ENCODE measurements around the gene AQP12B. TPM values are rescaled to one million over a fixed set of nuclear protein-coding genes. Genes with fewer than 3 reads are reported as not detected.
"Not testable (repeated sequence)": the region's sequence is repeated elsewhere in the genome, so short reads cannot be mapped to it uniquely, and the experiment has no call there.

The AQP12B gene
- total RNA-seq, 4 donors from 2014 or later = not detected

- H3K27ac ChIP-seq; H3K27me3 ChIP-seq; DNase-seq (ENCODE audit: low spot score in 2 of 2); H3K9me3 ChIP-seq; H3K4me3 ChIP-seq; H3K36me3 ChIP-seq; H3K4me1 ChIP-seq: not testable (repeated sequence)
- 74% methylated on average over 6 of the region's 18 CpGs for WGBS
Observed at GRCh38 chr2:240690421-240691074, 7.9 kb upstream of the AQP12B start.

GRCh38 chr2:240689975-240690374, 7.3 kb upstream of the AQP12B start:
- Histone ChIP-seq H3K4me3 (no peak overlapping the region), H3K27me3 (peaks cover 9% of the 10 kb centered on the region), H3K4me1 (no peaks in the 10 kb centered on the region), H3K36me3 (no peaks in the 10 kb centered on the region), H3K27ac (no peak overlapping the region), H3K9me3 (no peaks in the 10 kb centered on the region)
- whole genome bisulfite sequencing = 73% methylated on average over 5 of the region's 11 CpGs
- no peak for DNase-seq (ENCODE audit: low spot score in 2 of 2)
- TF ChIP-seq EP300 (IDR thresholded peaks at IDR 0.05) = no peak
- no peak for TF ChIP-seq POLR2A (IDR thresholded peaks at IDR 0.05)
- no peak for TF ChIP-seq CTCF (IDR thresholded peaks at IDR 0.05)
- TF ChIP-seq POLR2AphosphoS5 (IDR thresholded peaks at IDR 0.05) = no peak

GRCh38 chr2:240688553-240688919, 5.9 kb upstream of the AQP12B start:
- H3K27ac ChIP-seq = no peak overlapping the region
- no peaks in the 10 kb centered on the region for H3K36me3 ChIP-seq
- DNase-seq (ENCODE audit: low spot score in 2 of 2) = no peak
- H3K27me3 ChIP-seq = peaks cover 16% of the 10 kb centered on the region
- no peaks in the 10 kb centered on the region for H3K4me1 ChIP-seq
- WGBS = 80% methylated on average over 2 of the region's 9 CpGs
- no peaks in the 10 kb centered on the region for H3K9me3 ChIP-seq
- no peak overlapping the region for H3K4me3 ChIP-seq
- no peak for TF ChIP-seq EP300 (IDR thresholded peaks at IDR 0.05)
- no peak for TF ChIP-seq CTCF (IDR thresholded peaks at IDR 0.05)
- TF ChIP-seq POLR2AphosphoS5 (IDR thresholded peaks at IDR 0.05) = no peak
- no peak for TF ChIP-seq POLR2A (IDR thresholded peaks at IDR 0.05)

GRCh38 chr2:240687741-240688552, 5.3 kb upstream of the AQP12B start:
- no peak for DNase-seq (ENCODE audit: low spot score in 2 of 2)

GRCh38 chr2:240687045-240687740, 4.5 kb upstream of the AQP12B start:
- WGBS = 78% methylated on average over 15 of the region's 20 CpGs
- TF ChIP-seq POLR2AphosphoS5 (IDR thresholded peaks at IDR 0.05) (no peak), EP300 (IDR thresholded peaks at IDR 0.05) (no peak), POLR2A (IDR thresholded peaks at IDR 0.05) (no peak), CTCF (IDR thresholded peaks at IDR 0.05) (no peak)
- no peak for DNase-seq (ENCODE audit: low spot score in 2 of 2)

More at GRCh38 chr2:240687741-240688552, 5.3 kb upstream of the AQP12B start:
- Histone ChIP-seq H3K27ac (no peak overlapping the region), H3K27me3 (peaks cover 16% of the 10 kb centered on the region), H3K4me1 (no peaks in the 10 kb centered on the region), H3K4me3 (no peak overlapping the region), H3K36me3 (no peaks in the 10 kb centered on the region), H3K9me3 (no peaks in the 10 kb centered on the region)
- 90% methylated on average over 7 of the region's 14 CpGs for WGBS
- TF ChIP-seq POLR2AphosphoS5 (IDR thresholded peaks at IDR 0.05) (no peak), CTCF (IDR thresholded peaks at IDR 0.05) (no peak), POLR2A (IDR thresholded peaks at IDR 0.05) (no peak), EP300 (IDR thresholded peaks at IDR 0.05) (no peak)

More at GRCh38 chr2:240687045-240687740, 4.5 kb upstream of the AQP12B start:
- Histone ChIP-seq H3K4me3 (no peak overlapping the region), H3K4me1 (no peaks in the 10 kb centered on the region), H3K9me3 (no peaks in the 10 kb centered on the region), H3K27ac (no peak overlapping the region), H3K36me3 (no peaks in the 10 kb centered on the region), H3K27me3 (peaks cover 16% of the 10 kb centered on the region)
